Kidney capillary endothelial cell (primary cell): ENCODE data around the gene NTM.

Experiments
- DNase-seq: peaks from one replicate; pipeline ENCODE4 v3.0.0-alpha.2; 2018; ENCODE audit warnings: low spot score

NTM gene

DNA sequence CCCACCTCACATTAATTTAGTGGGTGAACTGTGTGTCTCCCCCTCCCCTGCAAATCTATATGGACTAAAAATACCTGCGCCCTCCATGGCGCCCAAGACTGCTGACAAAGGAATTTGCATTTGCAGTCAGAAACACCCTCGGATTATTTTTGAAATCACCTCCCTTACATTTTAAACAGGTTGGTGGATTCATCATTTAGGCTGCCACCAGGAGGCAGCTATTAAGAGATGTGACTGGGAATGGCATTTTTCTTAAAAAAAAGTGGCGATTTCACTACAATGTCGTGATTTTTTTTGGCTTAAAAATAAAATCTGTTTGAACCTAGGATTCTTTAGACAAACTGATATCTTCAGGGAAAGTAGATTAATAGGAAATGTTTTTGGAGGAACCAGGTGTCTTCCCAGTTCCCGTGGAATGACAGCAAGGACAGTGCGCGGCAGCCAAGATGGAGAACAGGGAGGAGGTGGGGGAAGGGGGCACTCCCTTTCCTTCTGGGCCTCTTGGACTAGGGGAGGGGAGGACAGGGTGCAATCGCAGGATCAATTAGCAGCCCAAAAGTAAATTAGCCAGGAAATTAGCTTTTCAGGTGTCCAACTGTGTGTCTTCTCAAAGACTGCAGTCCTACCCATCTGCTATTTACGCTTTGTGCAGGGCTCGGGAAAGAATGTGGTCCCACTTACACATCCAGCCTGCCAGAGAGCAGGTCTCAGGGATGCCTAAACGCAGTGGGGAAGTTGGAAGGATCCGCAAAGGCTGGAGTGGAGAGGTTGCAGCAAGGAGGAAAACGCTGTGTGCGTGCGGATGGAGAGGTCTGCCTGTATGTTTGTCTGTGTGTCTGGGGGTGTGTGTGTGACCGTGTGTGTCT, 496.4 kb downstream of the NTM start:
- DNase-seq, result no peak

DNA sequence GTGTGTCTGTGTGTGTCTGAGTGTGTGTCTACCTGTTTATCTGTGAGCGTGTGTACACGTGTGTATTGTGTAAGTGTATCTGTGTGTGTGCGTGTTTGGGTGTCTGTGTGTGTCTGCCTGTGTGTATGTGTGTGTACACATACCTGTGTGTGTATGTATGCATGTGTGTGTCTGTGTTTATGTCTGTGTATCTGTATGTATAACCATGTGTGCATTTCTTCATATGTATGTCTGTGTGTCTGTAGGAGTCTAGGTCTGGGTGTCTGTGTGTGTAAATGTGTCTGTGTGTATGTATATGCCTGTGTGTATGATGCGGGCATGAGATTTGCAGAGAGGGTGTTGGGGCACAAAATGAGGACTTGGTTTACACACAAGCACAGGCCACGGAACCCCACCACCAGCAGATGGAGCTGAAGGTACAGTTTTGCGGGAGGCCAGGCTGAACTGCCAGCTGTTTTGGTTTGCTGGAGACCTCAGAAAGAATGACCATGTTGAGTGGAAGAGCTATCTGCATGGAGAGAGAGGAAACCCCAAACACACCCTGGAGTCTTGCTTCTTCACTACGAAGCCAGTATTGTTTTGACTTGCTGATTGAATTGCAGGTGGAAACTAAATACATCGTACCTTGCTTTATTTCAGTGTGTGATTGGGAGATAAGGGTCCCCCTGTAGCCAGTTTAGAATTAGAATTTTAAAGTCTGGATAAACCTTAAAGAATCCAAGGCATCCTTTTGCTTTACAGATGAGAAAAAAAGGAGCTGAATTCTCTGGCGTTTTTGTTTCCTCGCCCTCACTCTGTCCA, 497.2 kb downstream of the NTM start:
- peak; percentile 72 for DNase-seq

DNA sequence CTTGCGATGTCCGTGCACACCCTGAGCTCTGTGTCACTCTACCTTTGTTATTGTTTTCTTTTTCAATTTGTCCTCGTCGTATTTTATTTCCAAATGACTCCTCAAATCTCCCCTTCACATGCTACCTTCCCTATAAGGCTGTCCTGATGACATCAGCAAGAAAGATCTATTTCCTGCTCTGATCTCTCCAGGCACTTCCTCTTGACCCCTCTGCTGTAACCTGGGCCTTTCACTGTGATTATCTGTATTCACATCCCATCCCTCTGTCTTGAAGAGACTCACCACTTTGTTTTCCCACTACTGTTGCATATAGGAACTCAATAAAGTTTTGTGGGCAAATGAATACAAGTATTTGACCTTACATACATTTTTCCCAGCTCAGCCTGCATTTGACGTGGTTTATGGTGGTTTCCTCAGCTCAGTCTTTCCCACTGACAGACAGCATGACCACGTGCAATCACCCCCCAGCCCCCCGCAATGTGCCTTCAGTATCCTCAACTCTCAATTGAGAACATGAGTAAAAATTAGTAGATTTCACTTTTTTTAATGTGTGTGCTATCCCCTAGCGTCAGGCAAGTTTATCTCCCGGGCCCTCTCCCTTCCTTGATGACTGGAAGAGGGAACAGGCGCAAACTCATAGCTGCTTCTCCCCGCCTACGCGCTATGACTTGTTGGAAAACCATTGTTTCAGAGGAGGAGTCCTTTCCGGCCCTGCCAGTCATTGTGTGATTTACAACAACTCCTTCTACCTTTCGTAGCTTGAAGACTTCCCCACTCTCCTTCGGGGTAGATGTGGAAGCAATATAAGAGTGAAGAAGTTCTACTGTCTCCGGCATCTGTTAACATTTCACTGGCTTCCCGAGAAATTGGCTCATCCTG, 498.5 kb downstream of the NTM start:
- DNase-seq, result peak; percentile 73

DNA sequence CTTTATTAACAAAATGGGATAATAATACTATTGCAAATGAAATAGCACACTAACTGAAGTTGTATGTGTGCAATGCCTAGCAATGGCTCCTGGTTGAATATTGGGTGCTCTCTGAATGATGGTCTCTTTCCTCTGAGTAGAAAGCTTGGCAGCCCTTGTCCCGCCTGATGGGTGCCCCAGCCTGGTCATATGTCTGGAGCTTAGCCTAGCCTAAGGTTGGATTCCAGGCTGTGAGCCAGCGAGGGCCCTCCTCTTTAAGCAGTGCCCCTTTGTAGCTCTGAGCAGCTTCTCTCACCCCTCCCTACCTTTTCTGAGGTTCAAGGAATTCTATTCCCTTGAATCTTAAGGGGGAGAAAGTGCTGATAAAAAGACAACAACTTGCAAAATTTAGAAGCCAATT, 499.9 kb downstream of the NTM start:
- no peak for DNase-seq

DNA sequence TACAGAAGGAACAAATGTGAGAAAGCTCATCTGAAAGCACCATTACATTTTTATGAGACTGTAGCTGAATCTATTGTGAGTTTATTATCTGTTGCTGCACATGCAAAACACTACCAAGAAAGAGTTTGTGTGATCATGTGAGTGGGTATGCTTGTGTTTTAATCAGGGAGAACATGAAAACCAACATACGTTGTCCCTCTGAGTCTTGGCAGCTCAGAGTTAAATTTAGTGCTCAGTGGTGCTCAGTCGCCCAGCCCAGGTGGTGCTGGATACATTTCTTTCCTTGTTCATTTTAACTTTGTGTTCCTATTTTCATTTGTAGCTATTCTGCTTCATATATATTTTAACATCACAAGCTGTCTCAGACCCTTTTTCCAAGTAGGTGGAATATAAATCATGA, 500.6 kb downstream of the NTM start:
- DNase-seq, result no peak

DNA sequence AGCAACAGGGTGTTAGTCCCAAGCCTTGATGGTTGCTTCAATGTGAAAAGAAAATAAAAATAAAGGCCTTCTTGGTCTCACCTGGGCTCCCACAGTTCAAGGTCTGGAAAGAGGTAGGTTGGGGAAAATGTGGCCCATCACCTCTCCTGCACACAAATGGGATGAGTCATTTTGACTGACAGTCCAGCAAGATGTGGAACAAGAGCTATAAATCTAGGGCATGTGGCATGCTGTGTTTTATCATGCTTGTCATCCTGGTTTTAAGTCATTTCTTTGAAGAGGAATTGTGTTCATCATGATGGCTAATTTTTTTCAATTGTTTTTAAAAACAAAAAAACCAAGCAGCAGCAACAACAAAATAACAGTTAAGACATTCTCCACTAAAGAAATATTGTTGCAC, 503.7 kb downstream of the NTM start:
- DNase-seq, result no peak

DNA sequence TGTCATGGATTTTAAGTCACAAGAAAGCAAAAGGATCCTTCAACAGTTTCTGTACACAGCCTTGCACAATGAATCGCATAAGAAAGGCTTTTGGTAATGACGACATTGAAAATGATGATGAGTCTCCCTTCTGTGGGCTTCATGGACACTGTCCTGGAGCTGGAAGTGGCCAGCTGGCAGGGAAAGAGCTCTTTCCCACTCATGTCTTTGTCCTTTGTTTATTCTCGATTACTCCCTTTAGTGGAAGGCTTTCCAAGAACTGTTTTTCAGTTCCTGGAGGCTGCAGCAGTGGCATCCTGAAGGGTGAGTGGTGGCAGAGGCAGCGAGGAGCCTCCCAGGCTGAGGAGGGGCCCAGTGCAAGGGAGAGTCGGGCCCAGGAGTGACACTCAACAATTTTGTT, 505.2 kb downstream of the NTM start:
- DNase-seq, result no peak

DNA sequence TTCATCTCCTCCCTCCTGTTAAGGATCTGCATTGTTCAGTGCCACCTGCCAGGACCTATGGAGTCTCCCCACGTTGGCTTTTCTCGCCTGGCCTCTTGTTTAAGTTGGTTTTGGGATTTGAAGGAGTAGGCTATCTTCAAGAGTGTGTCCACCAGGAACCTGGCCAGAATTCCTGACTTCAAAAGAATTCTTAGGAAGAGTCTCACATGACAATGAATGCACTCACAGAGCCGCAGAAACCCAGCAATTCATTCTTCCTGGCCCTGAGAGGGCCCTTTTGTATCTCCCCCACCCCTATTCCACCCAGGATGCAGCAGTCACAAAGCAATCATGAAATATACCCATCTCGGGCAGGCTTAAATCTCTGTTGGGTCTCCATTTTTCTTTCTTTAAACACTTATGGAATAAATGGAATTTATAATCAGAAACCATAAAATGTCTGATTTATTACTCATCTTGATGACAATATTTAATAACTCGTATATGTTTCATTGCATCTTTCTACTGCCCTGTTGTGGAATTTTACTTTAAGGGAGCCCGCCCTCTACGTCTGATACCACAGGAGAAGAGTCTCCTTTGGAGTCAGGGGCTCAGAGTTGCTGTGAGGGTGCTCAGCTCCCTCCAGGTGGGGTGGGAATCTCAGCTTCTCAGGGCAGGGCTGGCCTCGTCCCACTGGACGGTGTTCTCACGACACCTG, 507.0 kb downstream of the NTM start:
- DNase-seq, result no peak

DNA sequence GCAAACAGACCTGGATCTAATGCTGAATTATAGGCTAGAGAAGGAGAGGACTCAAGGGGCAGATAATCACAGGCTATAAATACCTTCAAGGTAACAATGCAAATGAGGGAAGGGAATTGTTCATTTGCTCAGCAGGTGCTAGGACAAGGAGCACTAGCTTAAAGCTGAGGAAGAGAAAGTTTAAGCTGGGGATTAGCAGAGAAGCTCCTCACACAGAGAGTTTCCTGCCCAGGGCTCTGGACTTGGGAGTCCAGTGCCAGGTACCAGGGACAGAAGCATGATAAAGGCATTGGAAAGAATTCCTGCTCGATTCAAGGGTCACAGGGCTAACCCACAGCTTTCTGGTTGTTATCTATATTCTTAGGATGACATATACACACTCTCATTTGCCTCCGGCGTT, 509.9 kb downstream of the NTM start:
- no peak for DNase-seq

DNA sequence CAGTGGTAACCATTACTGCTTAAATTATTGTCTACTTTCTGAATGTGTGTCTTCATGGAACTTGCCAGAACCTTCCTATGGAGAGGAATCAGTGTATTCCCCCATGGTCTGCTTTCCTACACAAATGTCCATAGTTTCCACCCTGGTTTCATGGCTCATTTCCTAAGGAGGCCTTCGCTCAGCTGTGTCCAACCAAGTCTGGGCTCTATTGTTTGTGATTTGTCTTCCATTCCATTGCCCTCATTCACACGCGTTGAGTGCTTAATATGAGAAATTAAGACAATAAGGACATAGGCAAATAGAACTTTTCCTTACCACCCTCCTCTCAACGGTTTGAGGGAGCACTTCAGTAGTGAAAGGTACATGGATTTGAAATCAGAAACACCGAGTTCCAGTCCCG, 510.6 kb downstream of the NTM start:
- DNase-seq, result no peak

DNA sequence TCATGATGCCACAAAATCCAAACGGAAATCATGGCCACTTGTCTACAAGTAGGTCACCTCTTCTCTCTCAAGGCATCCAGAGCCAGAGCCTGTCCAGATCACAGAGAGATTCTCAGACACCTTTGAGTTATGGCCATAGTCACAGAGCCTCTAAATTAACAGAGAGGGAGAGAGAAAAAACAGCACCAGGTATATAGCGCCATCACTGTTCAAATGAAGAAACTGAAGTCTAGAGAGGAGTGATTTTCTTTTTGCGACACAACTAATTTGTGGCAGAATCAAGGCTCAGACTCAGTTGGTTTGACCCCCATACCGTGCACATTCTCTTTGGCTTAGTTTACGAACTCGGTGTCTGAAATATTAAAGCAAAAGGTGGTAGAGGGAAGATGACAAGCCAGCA, 512.9 kb downstream of the NTM start:
- no peak for DNase-seq

DNA sequence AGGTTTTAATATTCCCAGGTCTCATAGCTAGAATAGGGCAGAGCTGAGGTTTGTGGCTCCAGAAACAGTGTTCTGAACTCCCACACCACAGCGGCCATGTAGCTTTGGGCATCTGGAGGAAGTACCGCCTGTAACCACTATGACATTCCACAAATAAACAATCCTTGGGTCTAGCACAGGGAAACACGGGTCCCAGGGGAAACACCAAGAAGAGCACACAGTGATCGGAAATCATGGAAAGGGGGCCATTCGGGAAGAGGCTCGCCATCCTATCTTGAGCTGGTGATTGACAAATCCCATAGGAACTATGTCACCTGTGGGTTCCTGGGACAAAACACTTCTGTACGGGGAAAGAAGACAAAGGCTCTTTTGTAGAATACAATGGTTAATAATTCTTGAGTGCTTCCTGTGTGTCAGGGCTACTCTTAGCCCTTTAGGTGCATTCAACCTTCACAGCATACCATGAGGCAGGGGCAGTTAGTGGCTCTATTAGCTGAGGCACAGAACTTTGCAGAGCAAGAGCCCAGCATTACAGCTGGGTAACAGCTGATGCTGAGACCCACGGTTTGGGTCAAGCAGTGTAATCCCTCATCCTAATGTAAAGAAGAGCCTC, 514.2 kb downstream of the NTM start:
- no peak for DNase-seq

DNA sequence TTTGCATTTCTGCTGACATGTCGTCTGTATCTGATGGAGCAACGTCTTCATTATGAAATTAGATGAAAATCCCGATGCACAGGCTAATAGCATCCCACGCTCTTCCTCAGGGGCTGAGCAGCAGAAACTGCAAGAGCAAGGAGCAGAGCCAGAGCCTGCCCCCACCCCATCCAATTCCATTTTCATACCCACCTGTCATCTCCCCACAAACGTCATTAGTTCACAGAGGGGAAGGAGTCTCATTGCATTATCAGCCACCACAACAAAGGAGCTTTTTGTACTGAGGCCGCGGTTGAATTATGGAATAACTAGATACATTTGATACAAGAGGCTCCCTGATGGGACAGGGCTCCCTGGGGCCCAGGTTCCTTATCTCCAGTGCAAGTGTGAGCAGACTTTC, 515.0 kb downstream of the NTM start:
- DNase-seq, result no peak

DNA sequence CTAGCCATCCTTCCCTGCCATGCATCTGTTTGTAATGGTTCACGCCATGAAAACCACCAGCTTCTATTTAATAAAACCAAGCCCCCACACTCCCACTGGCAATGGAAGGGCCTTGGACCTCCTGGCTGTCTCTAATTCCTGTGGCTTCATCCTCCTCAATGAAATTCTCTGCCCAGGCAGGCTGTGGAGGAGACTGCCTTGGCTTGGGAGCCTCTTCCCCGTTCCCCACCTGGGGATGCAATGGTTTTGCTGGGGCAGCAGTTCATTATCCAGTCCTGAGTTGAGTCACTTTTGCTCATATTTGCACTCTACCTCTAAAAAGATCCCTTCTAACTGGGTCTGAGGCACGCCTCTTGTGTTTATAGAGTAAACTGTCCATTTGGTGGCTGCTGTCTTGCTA, 515.8 kb downstream of the NTM start:
- DNase-seq, result no peak

DNA sequence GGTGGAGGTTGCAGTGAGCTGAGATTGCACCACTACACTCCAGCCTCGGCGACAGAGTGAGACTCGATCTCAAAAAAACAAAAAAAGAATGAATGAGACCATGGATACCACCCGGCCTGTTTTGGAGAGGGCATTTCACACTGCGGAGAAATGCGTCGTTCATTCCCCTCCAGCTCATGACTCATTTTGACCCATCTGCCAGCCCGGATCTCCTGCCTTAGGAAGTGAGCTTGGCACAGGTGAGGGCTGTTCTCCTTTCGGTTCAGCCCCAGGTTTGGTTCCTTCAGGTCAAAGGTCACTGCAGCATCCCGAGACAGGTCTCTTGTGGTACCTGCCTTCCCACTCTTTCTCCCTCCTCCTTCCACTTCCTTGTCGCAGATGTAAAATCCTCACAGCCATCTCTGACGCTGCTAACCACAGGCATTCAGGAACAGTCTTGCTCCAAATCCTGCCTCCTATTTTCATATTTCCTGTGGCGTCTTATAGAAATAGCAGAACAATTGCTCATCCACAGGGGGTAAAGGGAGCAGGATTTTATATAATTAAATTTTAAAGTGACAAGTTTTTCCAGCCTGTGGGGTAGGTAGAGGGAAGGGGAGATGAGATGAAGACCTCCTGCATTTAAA, 517.9 kb downstream of the NTM start:
- DNase-seq, result peak; percentile 76

DNA sequence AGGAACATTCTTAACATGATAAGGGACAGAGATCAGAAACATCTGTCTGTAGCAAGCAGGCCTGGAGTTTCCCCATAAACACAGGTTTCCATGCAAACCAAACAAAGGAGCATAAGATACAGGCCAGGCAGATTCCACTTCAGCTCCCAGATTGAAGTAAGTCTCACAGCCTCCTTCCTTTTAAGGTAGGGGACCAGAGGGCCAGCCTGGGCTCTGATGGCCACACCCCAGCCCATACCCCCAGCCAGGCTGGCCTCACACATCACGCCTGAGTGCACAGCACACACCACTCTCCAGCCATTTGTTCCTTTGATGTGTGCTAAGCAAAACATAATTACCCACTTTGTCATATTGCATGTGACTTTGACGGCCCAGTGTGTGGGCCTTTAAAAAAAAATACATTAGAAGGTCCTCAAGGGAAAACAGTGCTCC, 518.7 kb downstream of the NTM start:
- no peak for DNase-seq

DNA sequence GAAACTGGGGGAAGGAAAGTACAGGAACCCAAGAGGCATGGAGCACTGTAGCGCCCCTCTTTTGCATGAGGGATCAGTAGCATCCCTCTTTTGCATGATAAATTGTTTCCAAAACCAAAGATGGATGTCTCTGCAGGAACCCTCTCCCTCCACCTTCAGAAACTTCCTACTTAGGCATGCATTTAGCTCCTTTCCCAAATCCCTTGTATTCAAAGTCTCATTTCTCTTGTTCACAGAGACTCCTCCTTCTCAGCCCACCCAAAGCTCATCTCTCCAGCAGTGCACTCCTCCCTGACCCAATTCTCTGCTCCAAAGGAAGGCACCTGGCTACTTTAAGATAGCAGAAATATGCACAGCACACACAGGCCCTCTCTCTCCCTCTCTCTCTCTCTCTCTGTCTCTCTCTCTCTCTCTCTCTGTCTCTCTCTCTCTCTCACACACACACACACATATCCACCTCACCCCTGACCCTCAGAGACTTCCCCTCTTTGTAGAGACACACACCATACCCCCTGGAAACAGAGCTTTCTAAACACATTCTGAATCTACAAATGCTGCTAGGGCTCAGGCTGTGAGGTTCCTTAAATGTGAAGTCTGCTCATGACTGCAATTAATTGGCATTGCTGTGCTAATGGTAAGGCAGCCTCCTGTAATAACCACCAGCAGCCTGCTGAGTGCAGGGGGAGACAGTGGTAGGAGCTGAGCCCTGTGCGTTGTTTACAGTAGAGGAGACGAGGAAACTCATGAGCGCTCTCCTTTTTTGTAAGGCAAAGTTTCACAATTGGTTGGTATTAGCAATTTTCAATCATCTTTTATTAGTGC, 519.6 kb downstream of the NTM start:
- no peak for DNase-seq

DNA sequence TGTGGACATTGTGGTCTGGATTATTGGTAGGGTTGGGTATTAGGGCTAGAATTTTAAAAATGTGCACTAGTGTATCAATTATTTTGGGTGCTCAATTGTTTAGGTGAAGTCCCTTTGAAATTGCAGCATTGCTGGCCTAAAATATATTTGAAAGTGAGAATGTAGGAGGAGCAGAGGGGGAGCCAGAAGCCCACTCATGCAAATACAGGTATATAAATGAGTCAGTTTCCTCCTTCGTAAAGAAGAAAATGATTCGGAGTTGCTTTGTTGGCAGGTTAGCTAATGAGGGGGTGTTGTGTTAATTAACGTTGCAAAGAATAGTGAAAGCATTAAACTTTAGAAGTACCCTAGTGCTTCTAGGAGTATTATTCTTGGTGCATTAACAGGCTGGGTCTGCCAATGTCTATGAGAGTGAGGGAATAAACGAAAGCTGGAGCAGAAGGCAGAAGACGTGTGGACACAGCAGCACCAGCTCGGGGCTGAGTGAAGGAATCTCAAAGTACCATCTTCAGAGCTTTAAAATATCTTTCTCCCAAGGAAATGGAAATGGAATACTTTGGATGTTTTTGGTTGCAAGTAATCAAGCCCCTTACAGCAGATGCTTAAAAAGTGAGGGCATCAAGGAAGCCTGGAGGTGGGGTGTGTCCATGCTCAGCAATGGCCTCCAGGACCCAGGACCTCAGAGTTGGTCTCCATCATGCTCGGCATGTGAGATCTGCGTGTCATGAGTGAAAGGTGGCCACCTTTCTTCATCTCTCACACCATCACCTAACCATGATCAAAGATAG, 522.9 kb downstream of the NTM start:
- DNase-seq, result no peak

DNA sequence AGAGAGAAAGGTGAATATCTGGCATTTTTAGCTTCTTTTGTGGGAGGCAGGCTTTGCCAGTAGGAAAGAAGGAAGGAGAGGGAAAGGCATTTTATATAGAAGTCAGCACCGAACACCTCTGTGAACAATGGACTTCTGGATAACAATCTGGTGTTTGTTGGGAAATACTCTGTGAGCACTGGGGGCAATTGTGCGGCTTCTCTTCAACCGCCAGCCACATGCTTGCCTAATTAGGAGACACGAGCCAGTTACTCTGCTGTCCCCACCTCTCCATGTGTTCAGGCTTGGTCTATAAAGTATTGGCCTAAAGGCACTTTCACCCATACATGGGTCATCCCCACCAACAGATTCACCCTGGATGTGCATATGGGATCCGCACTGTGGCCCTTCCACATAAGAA, 523.6 kb downstream of the NTM start:
- no peak for DNase-seq
